AG10803 (cell line): Measurements from ENCODE around the gene THYN1.
"Not testable (repeated sequence)": the region's sequence is repeated elsewhere in the genome, so short reads cannot be mapped to it uniquely, and the experiment has no call there.

Experiments used
- DNase-seq: peaks from one replicate; pipeline ENCODE4 v3.0.0; 2010; ENCODE audit warnings: low read depth
- H3K4me3 ChIP-seq: 2 replicates; pipeline ENCODE4 v1.5.1; 2011; ENCODE audit warnings: mild to moderate bottlenecking, low read length, control low read depth
- TF ChIP-seq, protein P1 (sequence below): conservative IDR thresholded peaks from 2 replicates; pipeline ENCODE4 v1.5.1; 2011; ENCODE audit warnings: mild to moderate bottlenecking, low read length, control low read depth, inconsistent platforms

The THYN1 gene

DNA sequence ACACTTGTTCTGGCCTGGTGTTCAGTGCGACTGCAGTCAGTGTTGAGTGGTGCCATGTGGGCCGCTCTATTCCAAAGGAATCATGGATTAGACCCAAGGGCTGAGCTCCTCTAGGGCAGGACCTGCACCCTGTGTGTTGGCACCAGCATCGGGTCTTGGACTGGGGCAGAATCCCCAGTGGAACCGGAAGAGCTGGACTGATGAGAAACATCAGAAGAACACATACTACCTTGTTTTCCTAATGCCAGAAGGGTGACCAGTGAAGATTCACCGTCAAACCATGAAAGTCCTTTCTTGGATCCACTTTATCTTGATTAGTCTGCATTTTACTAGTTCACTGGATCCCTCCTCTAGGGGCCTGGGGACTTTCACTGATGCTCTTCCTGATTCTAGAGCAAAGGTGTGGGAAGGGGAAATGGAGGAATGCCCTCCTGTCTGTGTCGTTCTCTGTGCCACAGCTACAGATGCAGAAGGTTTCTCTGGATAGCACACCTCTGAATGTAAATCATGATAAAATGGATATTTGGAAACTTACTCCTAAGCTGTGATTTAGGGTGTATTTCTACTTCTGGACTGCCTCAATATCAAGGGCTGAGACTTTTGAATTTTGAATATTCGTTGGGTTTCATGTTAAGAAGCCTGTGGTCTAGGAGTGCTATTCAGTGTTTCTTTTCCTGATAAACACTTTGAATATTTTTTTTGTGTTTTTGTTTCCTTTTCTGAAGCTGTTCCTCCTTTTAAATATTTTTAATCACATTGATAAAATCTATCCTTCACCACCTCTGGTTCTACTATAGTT lies 12.0 kb upstream of the THYN1 start:
- H3K4me3 ChIP-seq: no peak overlapping the region
- TF ChIP-seq, protein P1, sequence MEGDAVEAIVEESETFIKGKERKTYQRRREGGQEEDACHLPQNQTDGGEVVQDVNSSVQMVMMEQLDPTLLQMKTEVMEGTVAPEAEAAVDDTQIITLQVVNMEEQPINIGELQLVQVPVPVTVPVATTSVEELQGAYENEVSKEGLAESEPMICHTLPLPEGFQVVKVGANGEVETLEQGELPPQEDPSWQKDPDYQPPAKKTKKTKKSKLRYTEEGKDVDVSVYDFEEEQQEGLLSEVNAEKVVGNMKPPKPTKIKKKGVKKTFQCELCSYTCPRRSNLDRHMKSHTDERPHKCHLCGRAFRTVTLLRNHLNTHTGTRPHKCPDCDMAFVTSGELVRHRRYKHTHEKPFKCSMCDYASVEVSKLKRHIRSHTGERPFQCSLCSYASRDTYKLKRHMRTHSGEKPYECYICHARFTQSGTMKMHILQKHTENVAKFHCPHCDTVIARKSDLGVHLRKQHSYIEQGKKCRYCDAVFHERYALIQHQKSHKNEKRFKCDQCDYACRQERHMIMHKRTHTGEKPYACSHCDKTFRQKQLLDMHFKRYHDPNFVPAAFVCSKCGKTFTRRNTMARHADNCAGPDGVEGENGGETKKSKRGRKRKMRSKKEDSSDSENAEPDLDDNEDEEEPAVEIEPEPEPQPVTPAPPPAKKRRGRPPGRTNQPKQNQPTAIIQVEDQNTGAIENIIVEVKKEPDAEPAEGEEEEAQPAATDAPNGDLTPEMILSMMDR: no peak
- no peak for DNase-seq

DNA sequence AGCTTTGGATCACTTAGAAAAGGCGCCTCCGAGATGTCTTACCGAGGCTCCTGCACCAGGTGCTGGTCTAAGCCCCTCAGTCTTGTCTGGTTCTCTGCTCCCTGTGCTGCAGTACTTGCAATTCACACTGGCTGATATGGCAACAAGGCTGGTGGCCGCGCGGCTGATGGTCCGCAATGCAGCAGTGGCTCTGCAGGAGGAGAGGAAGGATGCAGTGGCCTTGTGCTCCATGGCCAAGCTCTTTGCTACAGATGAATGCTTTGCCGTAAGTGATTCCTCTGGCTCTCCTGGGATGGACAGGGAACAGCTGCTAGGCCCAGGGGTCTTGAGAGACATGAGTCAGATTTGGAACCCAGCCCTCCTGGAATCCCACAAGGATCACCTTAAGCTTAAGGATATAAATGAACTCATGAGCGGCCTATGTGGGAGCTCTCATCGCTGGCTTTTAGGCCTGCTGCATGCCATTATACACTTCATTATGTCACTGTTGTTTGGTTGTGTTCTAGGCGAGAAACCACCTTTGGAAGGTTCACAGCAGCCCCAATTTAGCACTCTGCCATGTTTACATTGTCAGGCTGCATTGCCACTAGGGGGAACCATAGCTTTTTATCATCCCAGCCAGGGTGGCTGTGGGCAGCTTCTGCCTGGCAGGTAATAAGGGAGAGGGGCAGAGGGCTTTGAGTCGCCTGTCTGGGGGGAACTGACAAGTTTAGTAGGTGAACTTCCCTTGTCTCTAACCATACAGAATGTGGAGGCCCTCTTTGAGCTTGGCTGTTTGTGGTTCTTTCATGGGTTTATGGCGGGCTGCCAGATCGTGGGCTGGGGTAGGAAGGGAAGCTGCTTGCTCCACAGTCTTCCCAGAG lies 8.7 kb upstream of the THYN1 start:
- TF ChIP-seq, protein P1: peak; percentile 60
- no peak overlapping the region for H3K4me3 ChIP-seq
- peak; percentile 16 for DNase-seq

DNA sequence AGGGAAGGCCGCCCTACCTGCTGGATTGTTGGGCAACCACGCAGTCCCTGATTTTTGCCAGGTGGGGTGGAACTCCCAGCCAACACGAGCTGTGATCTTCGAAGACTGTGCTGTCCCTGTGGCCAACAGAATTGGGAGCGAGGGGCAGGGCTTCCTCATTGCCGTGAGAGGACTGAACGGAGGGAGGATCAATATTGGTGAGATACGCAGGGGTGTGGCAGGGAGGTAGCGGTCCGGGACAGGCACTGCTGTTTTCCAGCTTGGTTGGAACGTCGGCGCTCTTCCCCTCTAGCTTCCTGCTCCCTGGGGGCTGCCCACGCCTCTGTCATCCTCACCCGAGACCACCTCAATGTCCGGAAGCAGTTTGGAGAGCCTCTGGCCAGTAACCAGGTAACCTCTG lies 7.8 kb upstream of the THYN1 start:
- DNase-seq: no peak
- no peak overlapping the region for H3K4me3 ChIP-seq
- TF ChIP-seq, protein P1: no peak

DNA sequence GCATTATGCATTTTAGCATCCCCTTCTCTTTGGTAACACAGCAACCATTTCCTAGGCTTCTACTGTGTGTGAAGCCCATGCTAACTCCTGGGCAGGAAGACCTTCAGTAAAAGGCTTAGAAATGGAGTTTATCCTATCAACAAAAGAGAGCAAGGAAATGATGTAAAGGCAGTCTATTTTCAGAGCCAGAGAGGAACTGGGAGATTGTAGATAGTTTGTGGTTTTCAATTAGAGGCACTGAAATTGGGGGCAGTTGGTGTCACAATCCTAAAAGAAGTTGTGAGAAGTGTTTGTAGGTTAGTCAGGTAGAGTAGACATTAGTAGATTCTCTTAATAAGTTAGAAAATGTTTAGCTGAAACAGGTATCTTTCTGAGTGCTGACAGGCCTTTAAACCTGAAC lies 7.4 kb upstream of the THYN1 start:
- H3K4me3 ChIP-seq: no peak overlapping the region
- no peak for DNase-seq
- TF ChIP-seq, protein P1: no peak

DNA sequence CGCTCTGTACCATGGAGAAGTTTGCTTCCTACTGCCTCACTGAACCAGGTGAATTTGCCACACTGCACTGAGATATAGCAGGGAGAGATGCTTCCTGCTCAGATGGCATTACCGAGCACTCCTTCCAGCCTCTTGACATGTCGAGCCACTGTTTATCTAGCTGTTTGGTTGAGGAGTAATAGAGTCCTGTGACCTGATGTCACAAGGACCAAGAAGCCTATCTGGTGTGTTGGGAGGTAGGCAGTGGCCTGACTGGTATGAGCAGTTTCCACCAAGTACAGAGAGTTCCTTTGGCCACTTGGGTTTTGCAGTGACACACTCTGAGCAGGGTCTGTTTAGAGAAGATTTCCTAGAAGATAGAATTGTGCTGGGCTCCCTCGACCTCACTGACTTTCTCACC lies 5.4 kb upstream of the THYN1 start:
- DNase-seq: no peak

DNA sequence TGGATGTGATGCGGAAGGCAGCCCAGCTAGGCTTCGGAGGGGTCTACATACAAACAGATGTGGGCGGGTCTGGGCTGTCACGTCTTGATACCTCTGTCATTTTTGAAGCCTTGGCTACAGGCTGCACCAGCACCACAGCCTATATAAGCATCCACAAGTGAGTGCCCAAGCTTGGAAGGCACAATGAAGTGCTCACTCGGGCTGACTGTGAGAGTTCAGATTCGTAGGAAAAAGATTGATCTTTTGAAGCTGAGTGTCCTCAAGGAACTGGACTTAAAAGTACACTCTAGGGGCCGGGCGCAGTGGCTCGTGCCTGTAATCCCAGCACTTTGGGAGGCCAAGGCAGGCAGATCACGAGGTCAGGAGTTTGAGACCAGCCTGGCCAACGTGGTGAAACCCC lies 3.9 kb upstream of the THYN1 start:
- no peak overlapping the region for H3K4me3 ChIP-seq
- DNase-seq: no peak
- TF ChIP-seq, protein P1: no peak

More for the DNA sequence above, 5.4 kb upstream of the THYN1 start:
- TF ChIP-seq, protein P1: no peak
- H3K4me3 ChIP-seq: no peak overlapping the region

DNA sequence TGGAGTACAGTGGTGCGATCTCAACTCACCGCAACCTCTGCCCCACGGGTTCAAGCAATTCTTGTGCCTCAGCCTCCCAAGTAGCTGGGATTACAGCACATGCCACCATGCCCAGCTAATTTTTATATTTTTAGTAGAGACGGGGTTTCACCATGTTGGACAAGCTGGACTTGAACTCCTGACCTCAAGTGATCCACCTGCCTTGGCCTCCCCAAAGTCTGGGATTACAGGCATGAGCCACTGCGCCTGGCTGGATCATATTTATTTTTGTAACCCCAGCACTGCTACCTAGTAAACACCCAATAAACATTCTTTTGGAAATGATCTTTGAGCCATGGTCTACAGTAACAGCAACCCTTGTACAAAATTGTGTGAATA lies 2.0 kb upstream of the THYN1 start:
- not testable (repeated sequence) for DNase-seq, H3K4me3 ChIP-seq
